K562 (cell line): ENCODE data around the gene GNAL.

ENCODE experiments used
- RAD21 ChIP-seq, 2 experiments: fragments of 250-450 bp in 1 of 2; fragments of 450-650 bp in 1 of 2; sonication (Bioruptor Pico) in 1 of 2; formaldehyde crosslinking in 1 of 2; IDR thresholded peaks in 1 of 2; conservative IDR thresholded peaks in 1 of 2; 2 replicates each; pipeline versions ENCODE4 v1.4.0 to v1.8.0; 2020 to 2022; ENCODE audit warnings: mild to moderate bottlenecking in 2 of 2, moderate library complexity in 1 of 2
- SMARCC2 ChIP-seq: fragments of 450-650 bp; IDR thresholded peaks from 2 replicates; pipeline ENCODE4 v1.6.1; 2017; ENCODE audit warnings: antibody characterized with exemption, moderate library complexity, mild to moderate bottlenecking, low read depth
- TF ChIP-seq, protein P1 (sequence below): fragments of 450-650 bp; IDR thresholded peaks from one replicate; pipeline ENCODE4 v1.6.1; 2018; ENCODE audit warnings: mild to moderate bottlenecking, moderate library complexity; ENCODE audit not compliant: partially characterized antibody
- TF ChIP-seq, protein P2 (sequence below): conservative IDR thresholded peaks from 2 replicates; pipeline ENCODE4 v1.6.1; 2011; ENCODE audit warnings: low read depth, mild to moderate bottlenecking, low read length; ENCODE audit not compliant: control insufficient read depth

DNA sequence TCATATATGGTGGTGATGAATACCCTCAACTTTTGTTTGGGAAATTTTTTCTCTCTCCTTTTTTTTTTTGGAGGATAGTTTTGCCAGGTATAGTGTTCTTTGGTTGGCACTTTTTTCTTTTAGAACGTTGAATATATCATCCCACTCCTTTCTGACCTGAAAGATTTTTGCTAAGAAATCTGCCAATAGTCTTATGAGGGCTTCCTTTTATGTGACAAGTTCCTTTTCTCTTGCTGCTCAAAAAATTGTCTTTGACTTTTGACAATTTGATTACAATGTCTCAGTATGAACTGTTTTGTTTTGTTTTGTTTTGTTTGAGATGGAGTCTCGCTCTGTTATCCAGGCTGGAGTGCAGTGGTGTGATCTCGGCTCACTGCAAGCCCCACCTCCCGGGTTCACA is 21.5 kb downstream of the GNAL start:
- TF ChIP-seq, protein P1, sequence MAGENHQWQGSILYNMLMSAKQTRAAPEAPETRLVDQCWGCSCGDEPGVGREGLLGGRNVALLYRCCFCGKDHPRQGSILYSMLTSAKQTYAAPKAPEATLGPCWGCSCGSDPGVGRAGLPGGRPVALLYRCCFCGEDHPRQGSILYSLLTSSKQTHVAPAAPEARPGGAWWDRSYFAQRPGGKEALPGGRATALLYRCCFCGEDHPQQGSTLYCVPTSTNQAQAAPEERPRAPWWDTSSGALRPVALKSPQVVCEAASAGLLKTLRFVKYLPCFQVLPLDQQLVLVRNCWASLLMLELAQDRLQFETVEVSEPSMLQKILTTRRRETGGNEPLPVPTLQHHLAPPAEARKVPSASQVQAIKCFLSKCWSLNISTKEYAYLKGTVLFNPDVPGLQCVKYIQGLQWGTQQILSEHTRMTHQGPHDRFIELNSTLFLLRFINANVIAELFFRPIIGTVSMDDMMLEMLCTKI = no peak
- TF ChIP-seq SMARCC2 (no peak), RAD21 (CRISPR knock-in tag; conservative IDR thresholded peaks at IDR 0.05 in 1 of 2, IDR thresholded peaks at IDR 0.05 in 1 of 2) (no peak)
- TF ChIP-seq, protein P2, sequence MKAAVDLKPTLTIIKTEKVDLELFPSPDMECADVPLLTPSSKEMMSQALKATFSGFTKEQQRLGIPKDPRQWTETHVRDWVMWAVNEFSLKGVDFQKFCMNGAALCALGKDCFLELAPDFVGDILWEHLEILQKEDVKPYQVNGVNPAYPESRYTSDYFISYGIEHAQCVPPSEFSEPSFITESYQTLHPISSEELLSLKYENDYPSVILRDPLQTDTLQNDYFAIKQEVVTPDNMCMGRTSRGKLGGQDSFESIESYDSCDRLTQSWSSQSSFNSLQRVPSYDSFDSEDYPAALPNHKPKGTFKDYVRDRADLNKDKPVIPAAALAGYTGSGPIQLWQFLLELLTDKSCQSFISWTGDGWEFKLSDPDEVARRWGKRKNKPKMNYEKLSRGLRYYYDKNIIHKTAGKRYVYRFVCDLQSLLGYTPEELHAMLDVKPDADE = no peak
